Activated gamma-delta T cell (primary cell): ENCODE results near the gene SAMD8.
"Not testable (repeated sequence)": the region's sequence is repeated elsewhere in the genome, so short reads cannot be mapped to it uniquely, and the experiment has no call there.

Experiments used
- DNase-seq: peaks from one replicate; lab custom pipeline; 2025; lab: John Stamatoyannopoulos, UW

SAMD8 gene

DNA sequence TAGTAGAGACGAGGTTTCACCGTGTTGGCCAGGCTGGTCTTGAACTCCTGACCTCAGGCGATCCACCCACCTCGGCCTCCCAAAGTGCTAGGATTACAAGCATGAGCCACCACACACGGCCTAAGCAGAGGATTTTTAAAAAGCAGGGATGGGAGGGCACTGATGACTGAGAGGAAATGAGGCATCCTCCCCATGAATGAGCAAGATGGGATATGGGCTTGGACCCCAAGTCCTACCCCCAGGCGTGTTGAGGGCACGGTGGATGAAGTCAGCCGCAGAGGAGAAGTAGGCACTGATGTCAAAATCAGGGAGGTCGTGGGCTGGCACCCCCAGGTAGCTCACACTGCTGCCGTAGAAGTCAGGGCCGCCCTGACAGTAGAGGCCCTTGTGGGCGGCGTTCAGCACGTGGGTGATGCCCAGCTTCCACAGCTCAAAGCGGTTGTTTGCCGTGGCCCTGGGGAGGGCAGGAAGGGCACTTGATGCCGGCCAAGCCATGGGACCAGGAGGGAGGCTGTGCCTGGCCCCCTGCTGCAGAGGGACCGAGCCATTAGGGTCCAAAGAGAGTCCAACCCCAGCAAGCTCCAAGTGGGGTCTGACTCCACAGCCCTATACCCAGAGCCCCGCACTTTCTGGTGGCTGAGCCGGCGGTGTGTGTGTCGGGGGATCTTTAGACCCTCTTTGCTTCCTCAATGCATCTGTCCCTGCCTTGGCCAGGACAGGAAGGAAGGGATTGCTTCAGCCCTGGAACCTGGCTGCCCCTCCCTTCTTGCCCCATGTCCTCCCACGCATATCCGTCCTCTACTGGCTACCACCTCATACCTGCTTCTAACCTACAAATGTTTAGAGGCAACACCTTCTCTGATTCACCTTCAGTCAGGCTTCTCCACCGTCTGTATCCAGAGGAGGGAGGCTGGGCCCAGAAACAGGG is 3.4 kb upstream of the SAMD8 start:
- DNase-seq = no peak

DNA sequence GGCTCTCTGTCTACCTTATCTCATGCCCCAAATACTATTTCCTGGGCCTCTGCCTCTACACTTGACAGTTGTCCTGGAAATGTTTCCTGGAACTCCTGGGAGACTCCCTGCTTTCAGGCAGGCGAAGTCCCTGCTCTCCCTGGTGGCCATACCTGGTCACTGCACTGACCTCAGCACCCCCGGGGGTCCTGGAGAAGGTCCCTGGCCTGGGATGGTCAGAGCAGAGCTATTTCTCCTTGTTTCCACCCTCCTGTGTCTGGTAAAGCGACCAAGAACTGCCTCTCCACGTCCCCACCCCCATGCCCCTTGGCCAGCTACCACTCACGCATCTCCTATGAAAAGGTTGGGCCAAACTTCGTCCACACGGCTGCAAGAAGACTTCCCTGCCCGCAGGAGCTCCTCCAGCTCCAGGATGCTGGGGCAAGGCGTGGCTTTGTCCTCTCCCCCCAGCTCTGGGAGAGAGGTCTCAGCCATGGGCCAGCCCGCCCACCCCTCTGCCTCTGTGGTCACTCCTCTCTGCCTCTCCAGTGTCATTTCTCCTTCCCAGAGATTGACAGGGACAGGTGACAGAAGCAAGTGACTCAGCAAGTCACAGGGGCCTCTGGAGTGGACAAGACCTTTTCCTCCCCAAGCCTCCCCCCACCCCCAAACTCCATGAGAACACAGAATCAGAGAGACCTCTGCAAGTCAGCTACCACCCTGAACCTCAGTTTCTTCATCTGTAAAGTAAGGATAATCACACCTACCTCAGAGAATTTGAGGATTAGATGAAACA is 2.6 kb upstream of the SAMD8 start:
- DNase-seq = no peak

DNA sequence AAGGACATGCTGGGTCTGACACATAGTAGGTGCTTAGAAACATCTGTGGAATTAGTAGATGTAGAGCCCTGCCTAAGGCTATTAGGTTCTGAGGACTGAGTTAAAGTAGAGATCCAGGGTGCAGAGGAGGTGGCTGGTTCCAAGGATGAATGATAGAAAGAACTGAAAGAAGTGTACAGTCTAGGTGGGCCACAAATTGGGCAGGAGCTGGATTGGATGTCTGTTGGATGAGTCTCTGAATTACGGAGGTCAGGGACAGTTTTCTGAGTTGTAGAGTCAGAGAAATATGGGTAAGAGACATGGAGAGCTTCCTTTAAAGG is 2.0 kb upstream of the SAMD8 start:
- no peak for DNase-seq

DNA sequence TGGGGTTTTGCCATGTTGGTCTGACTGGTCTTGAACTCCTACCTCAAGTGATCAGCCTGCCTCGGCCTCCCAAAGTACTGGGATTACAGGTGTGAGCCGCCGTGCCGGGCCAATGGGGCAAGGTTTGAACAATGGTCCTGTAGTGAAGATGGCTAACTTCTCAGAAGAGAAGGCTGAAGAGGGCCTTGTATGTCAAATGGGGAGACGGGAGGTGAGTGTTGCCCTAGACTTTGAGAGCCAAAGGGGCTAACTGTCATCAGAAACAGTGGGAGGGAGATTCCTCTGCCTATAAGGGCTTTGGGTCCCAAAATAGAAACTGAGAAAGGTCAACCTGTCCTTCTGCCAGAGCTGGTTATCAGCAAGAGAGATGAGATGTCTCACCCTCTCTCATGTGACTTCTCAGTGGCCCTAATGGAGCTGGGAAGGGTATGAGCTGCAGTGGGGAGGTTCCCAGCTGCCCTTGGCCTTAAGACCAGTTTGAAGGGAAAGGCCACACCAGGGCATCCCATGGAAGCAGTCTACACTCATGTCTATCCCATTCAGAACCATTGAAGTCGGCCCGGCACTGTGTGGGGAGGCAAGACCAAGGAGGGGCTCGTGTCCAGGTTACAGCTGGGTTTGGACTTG is 1.3 kb upstream of the SAMD8 start:
- no peak for DNase-seq

DNA sequence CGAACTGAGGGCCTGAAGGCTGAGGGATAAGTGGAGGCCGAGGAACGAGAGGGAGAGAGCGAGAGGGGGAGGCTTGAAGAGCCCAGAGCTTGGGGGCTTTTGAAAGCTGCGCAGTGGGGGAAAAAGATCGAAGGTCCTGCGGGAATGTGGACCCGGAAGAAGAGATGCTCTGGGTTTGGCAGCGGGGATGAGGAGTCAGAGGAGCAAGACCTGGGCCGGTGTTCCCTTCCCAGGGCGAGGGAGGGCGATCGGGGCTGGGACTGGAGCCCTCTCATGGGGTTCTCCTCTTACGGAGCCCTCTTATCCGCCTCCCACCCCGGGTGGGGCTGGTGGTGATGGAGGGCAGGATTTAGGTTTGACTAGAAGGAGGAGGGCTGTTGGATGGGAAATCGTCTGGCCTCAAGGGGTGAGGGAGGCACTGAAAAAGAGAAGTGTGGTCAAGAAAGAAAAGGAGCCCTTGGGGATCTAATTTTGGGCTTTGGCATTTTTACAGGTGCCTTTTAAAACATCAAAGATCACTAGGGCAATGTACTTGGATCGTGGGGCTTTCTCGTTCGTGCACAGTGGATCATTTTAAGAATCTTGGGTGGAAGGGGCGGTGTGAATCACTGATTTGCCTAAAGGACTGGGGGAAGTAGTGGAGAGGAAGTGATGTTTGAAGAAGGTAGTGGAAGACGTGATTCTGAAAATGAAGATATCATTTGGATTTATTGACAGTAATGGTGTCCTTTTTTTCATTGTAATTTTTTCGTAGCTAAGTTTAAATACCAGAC is 637 bp downstream of the SAMD8 start:
- no peak for DNase-seq

DNA sequence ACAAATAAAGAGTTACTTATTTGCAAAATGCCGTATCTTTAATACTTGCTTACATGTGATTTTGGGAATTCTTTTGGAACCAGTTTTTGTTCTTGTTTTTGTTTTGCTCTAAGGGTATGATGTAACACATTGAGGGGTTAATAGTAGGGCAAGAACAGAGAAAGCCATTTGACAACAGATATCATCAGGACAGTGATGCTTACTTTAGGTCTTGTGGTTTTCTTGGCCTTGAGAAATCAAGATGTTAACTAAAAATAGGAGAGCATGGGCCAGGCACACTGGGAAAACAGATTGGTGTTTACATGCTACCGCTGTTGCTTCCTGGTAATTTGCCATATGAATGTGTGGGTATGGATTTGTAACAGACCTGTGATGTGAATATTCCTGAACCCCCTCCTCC is 3.7 kb downstream of the SAMD8 start:
- no peak for DNase-seq

DNA sequence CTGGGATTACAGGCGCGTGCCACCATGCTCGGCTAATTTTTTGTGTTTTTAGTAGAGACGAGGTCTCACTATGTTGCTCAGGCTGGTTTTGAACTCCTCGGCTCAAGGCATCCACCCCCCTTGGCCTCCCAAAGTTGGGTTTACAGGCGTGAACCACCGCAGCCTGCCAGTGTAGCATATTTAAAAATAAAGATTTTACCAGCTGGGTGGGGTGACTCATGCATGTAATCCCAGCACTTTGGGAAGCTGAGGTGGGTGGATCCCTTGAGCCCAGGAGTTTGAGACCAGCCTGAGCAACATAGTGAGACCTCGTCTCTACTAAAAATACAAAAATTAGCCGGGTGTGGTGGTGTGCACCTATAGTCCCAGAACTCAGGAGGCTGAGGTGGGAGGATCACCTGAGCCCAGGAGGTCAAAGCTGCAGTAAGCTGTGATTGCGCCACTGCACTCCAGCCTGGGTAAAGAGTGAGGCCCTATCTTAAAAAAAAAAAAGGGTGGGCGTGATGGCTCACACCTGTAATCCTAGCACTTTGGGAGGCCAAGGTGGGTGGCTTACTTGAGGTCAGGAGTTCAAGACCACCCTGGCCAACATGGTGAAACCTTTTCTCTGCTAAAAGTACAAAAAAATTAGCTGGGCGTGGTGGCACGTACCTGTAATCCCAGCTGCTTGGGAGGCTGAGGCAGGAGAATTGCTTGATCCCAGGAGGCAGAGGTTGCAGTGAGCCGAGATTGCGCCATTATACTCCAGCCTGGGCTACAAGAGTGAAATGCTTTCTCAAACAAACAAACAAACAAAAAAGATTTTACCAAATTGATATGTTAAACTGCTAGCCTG is 5.7 kb downstream of the SAMD8 start:
- DNase-seq = not testable (repeated sequence)

DNA sequence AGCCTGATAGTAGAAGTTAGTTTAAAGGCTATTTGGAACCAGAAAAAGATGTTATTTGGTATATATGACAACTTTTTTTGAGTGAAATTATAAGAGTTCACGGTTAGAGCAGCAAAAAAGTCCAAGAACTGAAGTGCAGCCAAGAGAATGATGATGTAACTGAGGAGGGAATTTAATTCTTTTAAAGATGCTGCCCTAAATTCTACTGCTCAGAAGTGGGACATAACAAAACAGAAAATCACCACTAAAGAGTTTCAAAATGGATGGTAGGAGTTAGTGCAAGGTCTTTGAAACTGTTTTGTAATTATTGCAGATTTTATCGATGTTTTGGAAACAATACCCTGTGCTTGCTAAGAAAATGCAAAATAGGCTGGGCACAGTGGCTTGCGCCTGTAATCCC is 6.5 kb downstream of the SAMD8 start:
- DNase-seq = no peak

DNA sequence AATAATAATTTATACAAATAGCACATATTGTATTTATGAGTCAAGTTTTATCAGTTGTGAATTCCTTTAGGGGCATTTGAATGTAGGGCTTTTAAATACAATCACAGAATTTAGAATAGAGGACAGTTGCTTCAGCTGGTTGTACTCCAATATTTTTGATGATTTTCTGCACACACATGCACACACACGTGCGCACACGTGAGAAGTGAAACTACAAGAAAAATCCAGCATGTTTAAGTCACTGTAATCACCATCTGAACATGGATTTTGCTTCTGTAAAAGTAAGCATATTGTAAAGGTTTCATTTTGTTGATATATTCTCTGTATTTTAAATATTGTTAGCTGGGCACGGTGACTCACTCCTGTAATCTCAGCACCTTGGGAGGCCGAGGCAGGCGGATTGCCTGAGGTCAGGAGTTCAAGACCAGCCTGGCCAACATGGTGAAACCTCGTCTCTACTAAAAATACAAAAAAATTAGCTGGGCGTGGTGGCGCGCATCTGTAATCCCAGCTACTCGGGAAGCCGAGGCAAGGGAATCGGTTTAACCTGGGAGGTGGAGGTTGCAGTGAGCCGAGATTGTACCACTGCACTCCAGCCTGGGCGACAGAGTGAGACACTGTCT is 8.1 kb downstream of the SAMD8 start:
- not testable (repeated sequence) for DNase-seq

DNA sequence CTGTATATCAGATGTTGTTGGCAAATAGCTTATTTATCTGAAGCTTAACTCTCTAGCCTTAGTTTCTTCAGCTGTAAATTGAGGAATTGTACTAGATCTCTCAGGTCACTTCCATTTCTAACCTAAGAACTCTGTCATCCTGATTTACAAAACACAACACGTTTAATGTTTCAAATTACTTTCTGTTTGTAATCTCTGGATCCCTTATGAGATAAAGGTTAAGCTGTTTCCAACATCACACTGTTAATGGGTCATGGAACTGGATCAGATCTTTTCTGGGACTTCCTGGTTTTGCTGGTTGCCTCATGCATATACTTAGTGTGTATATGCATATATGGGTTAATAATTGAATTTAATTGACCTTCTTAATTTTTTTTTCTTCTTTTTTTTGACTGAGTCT is 9.9 kb downstream of the SAMD8 start:
- DNase-seq = no peak

DNA sequence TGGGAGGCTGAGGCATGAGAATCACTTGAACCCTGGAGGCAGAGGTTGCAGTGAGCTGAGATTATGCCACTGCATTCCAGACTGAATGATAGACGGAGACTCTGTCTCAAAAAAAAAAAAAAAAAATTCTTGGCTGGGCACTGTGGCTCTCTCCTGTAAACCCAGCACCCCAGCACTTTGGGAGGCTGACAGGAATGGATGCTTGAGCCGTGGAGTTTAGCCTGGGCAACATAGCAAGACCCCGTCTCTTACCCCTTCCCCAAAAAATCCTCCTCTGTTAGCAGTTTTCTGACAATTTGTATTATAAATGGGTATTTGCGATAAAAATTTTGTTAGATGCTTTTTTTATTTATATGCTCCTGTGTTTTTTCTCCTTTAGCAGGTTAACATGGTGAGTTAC is 11.0 kb downstream of the SAMD8 start:
- no peak for DNase-seq

DNA sequence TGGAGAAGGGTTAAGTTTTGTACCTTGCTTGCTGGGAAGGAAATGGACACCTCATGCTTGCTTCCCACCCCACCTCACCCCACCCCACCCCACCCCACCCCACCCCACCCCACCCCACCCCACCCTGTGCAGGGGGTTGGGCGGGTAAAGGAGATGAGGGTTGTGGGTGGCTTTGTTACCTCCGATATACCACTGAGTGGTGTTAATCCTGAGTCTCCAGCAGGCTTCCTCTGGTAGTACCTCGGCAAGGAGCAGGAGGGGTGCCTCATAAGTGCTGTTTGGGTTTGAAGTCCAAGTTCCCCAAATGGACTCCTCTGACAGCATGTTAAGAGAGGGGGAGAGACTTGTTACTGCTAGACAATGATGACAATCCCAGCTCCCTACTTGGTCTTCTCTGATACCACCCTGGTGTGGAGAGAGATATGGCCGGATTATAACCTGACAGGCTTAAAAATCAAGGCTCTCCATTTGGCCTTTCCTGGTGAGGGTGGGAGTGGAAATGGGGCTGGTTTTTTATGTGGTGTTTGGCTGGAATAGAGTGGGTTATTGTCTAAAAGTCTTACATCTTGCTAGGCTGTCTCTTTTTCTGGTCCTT is 11.7 kb downstream of the SAMD8 start:
- DNase-seq = no peak

DNA sequence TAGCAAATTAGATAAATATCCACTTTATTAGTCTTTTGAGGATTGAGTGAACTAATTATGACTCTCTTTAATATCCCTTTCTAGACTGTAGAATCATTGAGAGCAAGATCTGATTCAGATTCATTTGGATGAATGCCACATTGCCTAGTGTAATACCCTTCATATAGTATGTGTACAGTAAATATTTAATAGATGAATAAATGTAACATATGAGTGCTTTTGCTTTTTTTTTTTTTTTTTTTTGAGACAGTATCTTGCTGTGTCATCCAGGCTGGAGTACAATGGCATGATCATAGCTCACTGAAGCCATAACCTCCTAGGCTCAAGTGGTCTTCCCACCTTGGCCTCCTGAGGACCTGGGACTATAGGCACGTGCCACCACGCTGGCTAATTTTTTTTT is 14.8 kb downstream of the SAMD8 start:
- DNase-seq = no peak

DNA sequence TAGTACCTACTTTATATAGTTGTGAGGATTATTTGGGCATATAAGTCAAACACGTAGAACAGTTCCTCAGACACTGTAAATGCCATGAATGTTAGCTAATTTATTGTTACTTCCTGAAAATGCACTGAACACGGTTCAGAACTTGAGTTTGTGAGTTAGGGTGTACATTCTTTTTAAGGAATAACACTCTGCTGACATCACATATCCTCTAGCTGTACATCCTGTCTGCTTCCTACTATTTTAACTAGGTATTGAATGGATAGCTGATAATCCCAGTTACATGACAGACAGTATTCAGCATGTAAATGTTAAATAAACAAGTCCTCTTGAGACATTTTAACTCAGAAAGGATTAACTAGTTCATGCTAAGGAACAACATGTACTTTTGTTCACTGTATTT is 16.0 kb downstream of the SAMD8 start:
- DNase-seq = no peak

DNA sequence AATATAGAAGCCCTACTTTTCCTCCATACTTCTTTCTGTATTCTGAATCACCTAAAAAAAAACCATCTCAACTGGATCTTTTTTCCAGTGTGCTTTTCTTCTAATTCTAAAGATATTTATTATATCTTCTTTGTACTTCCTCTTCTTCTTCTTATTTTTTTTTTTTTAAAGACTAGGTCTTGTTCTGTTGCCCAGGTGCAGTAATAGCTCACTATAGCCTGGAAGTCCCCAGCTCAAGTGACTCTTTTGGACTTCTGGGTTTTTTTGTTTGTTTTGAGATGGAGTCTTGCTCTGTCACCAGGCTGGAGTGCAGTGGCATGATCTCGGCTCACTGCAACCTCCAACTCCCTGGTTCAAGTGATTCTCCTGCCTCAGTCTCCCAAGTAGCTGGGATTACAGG is 17.5 kb downstream of the SAMD8 start:
- DNase-seq = not testable (repeated sequence)

DNA sequence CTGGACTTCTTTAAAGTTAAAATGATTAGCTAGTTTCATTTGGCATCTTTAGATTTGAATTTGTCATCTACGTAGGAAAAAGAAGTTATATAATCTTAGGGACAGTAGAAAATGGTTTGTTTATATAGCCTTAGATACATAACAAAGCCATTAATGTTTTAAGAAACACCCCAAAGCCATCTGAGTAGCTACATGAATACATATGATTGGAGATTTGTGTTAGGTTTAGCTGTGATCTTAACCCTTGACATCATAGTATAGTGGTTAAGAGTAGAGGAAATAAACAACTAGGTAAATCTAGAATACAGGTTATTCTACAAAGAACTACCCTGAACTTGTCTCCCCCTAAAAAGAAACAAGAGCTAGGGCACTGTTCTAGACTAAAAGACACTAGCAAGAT is 18.1 kb downstream of the SAMD8 start:
- no peak for DNase-seq

DNA sequence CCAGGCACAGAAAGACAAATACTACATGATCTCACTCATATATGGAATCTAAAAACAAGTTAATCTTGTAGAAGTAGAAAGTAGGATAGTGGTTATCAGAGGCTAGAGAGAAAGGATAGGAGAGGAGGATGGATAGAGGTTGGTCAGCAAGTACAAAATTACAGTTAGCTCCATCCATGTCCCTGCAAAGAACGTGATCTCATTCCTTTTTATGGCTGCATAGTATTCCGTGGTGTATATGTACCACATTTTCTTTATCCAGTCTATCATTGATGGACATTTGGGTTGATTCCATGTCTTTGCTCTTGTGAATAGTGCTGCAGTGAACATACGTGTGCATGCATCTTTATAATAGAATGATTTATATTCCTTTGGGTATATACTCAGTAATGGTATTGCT is 22.2 kb downstream of the SAMD8 start:
- DNase-seq = not testable (repeated sequence)

DNA sequence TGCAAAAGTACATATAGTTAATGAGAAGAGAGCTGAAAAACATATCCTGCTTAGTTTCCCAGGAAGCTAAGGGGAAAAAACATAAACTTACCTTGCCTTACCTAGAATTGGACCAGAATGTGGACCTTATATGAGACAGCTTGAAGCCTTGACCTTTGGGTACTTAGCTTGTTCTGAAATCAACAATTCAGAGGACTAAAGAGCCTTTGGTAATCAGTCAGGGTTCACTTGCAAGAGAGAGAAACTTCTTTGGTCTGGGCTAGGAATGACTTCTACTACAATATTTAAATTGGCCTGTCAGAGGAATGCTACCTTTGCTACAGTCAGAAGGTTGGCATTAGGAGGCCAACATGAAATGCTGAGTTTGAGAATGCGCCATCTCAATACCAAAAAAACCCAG is 24.9 kb downstream of the SAMD8 start:
- DNase-seq = no peak

DNA sequence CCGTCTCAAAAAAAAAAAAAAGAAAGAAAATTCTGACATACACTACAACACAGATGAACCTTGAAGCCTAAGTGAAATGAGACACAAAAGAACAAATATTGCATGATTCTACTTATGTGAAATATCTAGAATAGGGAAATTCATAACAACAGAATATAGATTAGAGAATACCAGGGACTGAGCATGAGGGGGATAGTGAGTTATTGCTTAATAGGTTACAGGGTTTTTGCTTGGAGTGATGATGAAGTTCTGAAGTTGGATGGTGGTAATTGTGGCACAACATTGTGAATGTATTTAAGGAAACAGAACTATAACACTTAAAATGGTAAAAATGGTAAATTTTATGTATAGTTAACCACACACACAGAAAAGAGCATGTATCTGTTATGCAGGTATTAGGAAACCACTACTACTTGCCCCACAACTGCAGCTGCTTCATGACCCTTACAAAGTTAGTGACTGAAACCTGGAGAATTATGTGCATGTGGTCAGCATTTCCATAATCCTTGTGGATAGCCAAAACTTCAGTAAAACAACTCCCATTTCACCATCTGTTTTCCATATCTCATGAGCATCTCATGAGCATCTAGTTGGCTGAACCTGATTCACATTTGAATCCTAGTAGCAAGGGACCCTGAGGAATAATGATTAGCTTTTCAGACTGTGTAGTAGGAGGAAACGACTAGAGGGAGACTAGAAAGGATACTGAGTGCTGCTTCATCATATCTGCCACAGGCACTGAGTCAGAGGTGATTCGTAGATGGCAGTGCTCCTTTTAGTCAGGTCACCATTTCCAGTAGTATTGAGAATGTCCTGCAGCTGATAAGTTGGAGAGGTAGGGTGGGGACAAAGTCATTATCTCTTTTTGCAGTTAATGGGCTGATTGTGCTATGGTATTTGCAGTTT is 26.3 kb downstream of the SAMD8 start:
- no peak for DNase-seq
